ENCODE results near the gene TTR.

The TTR gene

DNA sequence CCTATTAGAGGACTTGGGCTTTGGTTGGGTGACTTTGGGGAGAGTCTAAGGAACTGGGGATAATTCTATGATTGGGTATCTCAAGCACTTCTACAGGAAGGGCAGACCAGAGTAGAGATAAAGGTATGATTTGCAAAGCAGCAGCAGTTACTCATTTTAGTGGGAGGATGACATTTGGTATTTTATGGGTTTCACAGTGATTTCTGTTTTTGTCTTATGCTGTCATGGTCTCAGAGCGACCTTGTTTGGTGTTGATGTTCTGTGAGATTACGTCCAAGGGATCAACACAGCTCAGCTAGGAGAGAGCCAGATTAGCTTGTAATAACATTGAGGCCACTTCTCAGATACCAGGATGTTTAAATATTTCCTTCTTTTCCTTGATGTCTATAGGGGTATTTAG lies 18.2 kb downstream of the TTR start:
- no peak for TF ChIP-seq CTCF (IDR thresholded peaks at IDR 0.05)

GRCh38 chr18:31610286-31611205 lies 18.9 kb downstream of the TTR start:
- peak; percentile 18; the same call in 1 of the 2 replicates for TF ChIP-seq CTCF (IDR thresholded peaks at IDR 0.05)

DNA sequence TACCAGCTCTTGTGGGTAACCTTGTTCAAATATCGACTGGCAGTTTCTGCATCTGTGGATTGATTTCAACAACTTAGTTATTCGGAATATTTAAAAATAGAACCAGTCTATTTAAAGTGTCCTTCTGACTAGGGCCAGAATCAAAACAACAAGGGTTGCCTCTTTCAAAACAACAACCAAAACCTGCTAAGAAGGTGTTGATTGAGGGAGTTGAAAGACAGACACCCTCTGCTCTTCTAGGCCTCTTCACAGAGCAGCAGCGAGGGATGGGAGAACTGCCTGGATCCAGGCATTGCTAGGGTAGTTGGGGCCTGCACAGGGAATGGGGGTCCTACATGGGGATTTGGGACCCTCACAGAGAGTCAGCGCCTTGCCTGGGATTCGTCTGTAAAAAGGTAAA lies 19.8 kb downstream of the TTR start:
- TF ChIP-seq CTCF (IDR thresholded peaks at IDR 0.05) = no peak

DNA sequence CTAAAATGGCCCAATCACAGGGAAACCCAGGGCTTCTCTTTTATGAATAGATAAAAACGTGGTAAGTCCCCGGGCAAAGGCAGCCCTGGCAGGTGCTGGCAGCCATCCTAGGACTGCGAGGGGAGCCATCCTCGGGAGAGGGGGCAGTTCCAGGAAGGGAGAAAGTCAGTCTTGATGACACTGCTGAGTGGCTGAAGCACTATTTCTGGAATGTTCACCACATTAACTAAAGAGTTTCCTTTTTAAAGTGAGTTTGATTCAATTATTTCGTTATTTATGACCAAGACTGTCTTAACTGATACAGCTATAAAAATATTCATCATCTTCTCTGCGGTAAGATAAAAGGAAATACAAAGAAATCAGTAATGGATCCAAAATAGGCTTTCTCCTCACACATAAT lies 20.4 kb downstream of the TTR start:
- no peak for TF ChIP-seq CTCF (IDR thresholded peaks at IDR 0.05)

DNA sequence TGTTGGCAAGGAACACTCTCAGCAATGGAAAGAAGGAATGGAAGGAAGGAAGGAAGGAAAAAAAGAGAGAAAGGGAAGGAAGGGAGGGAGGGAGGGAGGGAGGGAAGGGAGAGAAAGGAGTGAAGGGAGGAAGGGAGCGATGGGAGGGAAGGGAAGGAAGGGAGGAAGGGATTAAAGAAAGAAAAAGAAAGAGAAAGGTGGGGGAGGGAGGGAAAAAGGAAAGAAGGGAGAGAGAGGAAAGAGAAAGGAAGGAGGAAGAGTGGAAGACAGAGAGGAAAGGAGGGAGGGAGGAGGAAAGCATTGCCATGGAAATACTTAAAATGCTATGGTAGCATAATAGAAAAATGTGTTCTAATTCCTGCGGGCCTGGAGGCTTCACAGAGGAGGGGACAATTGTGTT lies 22.4 kb downstream of the TTR start:
- TF ChIP-seq CTCF (IDR thresholded peaks at IDR 0.05) = no peak

DNA sequence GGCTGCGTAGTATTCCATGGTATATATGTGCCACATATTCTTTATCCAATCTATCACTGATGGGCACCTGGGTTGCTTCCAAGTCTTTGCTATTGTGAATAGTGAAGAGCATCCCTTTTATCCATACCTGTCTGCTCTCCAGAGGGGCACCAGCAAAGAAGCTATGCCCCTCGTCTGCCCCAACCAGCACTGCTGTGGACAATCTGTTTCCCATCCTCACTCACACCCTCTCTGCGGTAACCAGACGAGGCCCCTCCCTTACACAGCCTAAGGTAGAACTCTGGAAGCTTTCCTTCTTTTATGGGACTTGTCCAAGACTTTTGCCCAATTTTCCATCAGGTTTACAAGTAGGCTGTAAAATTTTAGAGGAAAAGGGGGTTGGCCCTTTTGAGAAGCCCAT lies 24.9 kb downstream of the TTR start:
- no peak for TF ChIP-seq CTCF (IDR thresholded peaks at IDR 0.05)

- no peak for TF ChIP-seq CTCF (IDR thresholded peaks at IDR 0.05)
Observed at GRCh38 chr18:31617031-31617717, 25.5 kb downstream of the TTR start.

Data from LNCAP (cell line).